ENCODE data around the gene AFDN.

DNA sequence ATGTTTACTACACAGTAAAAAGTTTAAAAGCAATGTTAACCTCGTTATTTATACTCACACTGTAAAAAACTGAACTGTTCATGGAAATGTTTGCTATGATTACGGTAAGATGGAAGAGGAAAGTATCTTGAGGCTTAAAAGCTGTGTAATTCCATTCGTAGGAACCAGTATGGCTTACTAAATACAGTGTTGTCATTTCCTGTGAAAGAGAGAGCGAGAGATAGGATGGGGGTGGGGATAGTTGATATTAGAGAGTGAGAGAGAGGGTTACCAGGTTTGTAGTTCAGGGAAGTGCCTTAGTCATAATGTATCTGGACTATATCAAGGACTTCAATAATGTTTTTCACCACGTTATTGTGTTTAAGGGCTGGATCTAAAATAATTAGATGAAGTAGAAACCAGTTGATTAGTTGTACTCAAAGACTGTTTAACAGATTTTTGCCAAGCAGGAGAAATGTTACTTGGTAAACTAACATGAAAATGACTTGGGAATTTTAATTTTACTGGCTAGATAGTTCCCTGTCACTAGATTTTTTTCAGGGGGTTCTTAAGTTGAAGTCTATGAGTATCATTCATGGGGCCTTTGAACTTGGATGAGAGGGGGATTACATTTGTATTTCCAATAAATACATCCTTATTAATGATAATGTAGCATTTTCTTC, 30.4 kb downstream of the AFDN start:
- TF ChIP-seq EZH2 (IDR thresholded peaks at IDR 0.05; ENCODE audit: borderline replicate concordance, low read depth, low read length, severe bottlenecking): no peak
- TF ChIP-seq, protein P1, sequence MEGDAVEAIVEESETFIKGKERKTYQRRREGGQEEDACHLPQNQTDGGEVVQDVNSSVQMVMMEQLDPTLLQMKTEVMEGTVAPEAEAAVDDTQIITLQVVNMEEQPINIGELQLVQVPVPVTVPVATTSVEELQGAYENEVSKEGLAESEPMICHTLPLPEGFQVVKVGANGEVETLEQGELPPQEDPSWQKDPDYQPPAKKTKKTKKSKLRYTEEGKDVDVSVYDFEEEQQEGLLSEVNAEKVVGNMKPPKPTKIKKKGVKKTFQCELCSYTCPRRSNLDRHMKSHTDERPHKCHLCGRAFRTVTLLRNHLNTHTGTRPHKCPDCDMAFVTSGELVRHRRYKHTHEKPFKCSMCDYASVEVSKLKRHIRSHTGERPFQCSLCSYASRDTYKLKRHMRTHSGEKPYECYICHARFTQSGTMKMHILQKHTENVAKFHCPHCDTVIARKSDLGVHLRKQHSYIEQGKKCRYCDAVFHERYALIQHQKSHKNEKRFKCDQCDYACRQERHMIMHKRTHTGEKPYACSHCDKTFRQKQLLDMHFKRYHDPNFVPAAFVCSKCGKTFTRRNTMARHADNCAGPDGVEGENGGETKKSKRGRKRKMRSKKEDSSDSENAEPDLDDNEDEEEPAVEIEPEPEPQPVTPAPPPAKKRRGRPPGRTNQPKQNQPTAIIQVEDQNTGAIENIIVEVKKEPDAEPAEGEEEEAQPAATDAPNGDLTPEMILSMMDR (IDR thresholded peaks at IDR 0.05; ENCODE audit: borderline replicate concordance, extremely low read depth, low read length, poor library complexity, severe bottlenecking): no peak

All from DND-41 (cell line).